Type B pancreatic cell (in vitro differentiated cells): ENCODE measurements around the gene ARHGEF7. TPM values are rescaled to one million over a fixed set of nuclear protein-coding genes. Genes with fewer than 3 reads are reported as not detected.

Experiments
- DNase-seq: peaks from one replicate; pipeline ENCODE4 v3.0.0; 2021; ENCODE audit warnings: mixed read lengths; ENCODE audit not compliant: unreplicated experiment; ENCODE audit errors: extremely low spot score
- H3K27ac Mint-ChIP-seq: 2 replicates; pipeline ENCODE4 v1.8.0; 2021; ENCODE audit warnings: mild to moderate bottlenecking, mixed read lengths
- H3K27me3 Mint-ChIP-seq: 2 replicates; pipeline ENCODE4 v1.8.0; 2021; ENCODE audit warnings: mixed read lengths
- H3K36me3 Mint-ChIP-seq: 2 replicates; pipeline ENCODE4 v1.8.0; 2021; ENCODE audit warnings: mixed read lengths
- H3K4me1 Mint-ChIP-seq: one replicate; pipeline ENCODE4 v1.8.0; 2021; ENCODE audit warnings: mixed read lengths; ENCODE audit not compliant: unreplicated experiment
- H3K4me3 Mint-ChIP-seq: 2 replicates; pipeline ENCODE4 v1.8.0; 2021; ENCODE audit warnings: mild to moderate bottlenecking, mixed read lengths
- H3K9me3 Mint-ChIP-seq: 2 replicates; pipeline ENCODE4 v1.8.0; 2021; ENCODE audit warnings: mixed read lengths
- total RNA-seq: library from RNA; stranded (reverse); gene quantifications from 2 replicates; pipeline ENCODE4 v1.2.1, GENCODE V29; 2021; ENCODE audit warnings: low replicate concordance
- TF ChIP-seq, protein P1 (sequence below): fragments of 200-600 bp; sonication (generic); conservative IDR thresholded peaks from 2 replicates; pipeline ENCODE4 v1.5.0; 2021; ENCODE audit warnings: antibody characterized with exemption, mild to moderate bottlenecking

ARHGEF7 gene
- total RNA-seq, 1 donor from 2014 or later: 103 TPM

DNA sequence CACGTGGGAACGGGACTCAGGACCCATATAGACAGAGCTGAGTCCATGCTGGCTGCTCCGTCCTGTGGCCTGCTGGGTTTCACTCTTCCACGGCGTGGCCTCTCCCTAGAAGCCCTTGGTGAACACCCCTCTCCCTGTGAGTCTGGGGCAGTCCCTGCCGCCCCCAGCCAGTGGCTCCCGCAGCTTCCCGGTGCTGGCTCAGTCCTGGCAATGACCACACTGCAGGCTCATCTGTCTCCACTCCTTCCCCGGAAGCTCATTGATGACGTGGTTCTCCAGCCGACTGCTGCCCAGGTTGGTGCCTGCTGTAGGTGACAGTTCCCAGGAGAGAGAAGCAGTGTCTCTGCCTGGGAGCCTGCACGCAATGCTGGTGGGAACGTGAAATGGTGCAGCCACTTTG is 203.3 kb downstream of the ARHGEF7 start:
- Mint-ChIP-seq H3K27me3 (no peaks in the 10 kb centered on the region), H3K9me3 (no peaks in the 10 kb centered on the region), H3K27ac (no peak overlapping the region), H3K4me1 (no peaks in the 10 kb centered on the region), H3K4me3 (no peak overlapping the region), H3K36me3 (peaks cover 7% of the 10 kb centered on the region)
- DNase-seq: no peak
- TF ChIP-seq, protein P1, sequence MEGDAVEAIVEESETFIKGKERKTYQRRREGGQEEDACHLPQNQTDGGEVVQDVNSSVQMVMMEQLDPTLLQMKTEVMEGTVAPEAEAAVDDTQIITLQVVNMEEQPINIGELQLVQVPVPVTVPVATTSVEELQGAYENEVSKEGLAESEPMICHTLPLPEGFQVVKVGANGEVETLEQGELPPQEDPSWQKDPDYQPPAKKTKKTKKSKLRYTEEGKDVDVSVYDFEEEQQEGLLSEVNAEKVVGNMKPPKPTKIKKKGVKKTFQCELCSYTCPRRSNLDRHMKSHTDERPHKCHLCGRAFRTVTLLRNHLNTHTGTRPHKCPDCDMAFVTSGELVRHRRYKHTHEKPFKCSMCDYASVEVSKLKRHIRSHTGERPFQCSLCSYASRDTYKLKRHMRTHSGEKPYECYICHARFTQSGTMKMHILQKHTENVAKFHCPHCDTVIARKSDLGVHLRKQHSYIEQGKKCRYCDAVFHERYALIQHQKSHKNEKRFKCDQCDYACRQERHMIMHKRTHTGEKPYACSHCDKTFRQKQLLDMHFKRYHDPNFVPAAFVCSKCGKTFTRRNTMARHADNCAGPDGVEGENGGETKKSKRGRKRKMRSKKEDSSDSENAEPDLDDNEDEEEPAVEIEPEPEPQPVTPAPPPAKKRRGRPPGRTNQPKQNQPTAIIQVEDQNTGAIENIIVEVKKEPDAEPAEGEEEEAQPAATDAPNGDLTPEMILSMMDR: no peak

DNA sequence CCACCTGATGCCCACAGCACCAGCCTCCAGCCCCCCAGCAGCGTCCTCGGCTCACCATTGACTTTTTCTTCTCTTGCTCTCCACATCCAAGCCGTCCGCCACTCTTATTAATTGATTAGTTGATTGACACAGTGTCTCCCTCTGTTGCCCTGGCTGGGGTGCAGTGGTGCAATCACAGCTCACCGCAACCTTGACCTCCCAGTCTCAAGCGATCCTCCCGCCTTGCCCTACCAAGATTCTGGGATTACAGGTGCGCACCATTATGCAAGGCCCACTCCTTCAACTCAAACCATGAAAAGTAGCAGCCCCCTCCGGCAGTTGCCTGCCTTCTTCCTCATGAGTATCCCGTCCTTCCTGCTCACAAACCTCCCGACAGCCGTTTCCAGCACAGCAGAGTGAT is 204.4 kb downstream of the ARHGEF7 start:
- no peaks in the 10 kb centered on the region for H3K27me3 Mint-ChIP-seq
- H3K9me3 Mint-ChIP-seq: no peaks in the 10 kb centered on the region
- H3K4me3 Mint-ChIP-seq: no peak overlapping the region
- peak overlapping the region; percentile 48 for H3K27ac Mint-ChIP-seq
- H3K36me3 Mint-ChIP-seq: peaks cover 7% of the 10 kb centered on the region
- H3K4me1 Mint-ChIP-seq: no peaks in the 10 kb centered on the region
- peak; percentile 50 for DNase-seq
- TF ChIP-seq, protein P1: no peak

DNA sequence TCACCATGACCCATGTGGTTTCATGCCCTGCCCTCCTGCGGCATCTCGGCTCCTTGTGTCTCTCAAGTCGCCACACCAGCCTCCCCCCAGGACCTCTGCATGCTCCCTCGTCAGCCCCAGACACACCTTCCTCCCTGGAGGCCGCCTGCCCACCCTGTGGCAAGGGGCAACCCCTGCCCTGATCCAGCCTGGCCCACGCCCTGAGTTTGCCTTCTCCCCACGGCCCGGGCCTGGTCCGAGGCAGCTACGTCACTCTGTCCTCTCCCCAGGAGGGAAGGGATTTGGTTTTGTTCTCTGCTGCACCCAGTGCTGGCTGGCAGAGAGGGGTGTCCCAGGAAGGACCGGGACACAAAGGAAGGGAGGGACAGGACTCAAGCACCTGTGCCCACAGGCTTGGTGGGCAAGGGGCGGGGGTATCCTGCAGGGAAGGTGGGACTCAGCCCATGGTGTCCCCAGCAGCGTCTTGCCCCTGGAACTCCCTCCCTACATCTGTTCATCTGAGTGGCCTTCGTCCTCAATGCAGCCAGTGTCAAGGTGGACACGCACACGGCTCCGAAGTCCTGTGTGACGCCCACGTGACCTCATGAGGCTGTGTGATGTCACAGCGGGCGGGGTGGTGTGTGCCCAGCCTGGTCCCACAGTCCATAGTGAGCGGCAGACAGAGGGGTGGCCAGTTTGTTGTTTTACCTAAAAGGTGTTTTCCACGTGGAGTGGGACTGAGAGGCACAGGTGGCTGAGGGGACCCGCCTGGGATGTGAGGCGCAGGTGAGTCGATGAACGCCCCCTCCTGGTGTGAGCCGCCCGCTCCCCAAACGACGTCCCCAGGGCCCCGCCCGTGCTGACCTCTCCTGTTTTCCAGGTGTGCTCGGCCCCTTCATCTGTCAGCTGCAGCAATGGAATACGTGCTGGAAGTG is 205.1 kb downstream of the ARHGEF7 start, which contains the start of gene TEX29:
TEX29 (plus strand) TSS at position 645 of the 914 bp plus-strand sequence; CDS start at position 894, 249 bp downstream.
- Mint-ChIP-seq H3K4me3 (no peak within 1 kb of the TSS), H3K27ac (peak within 1 kb of the TSS; percentile 48), H3K27me3 (no peaks in the 10 kb centered on the region), H3K36me3 (peaks cover 7% of the 10 kb centered on the region), H3K4me1 (no peaks in the 10 kb centered on the region), H3K9me3 (no peaks in the 10 kb centered on the region)
- DNase-seq: peak; percentile 63
- TF ChIP-seq, protein P1: no peak

DNA sequence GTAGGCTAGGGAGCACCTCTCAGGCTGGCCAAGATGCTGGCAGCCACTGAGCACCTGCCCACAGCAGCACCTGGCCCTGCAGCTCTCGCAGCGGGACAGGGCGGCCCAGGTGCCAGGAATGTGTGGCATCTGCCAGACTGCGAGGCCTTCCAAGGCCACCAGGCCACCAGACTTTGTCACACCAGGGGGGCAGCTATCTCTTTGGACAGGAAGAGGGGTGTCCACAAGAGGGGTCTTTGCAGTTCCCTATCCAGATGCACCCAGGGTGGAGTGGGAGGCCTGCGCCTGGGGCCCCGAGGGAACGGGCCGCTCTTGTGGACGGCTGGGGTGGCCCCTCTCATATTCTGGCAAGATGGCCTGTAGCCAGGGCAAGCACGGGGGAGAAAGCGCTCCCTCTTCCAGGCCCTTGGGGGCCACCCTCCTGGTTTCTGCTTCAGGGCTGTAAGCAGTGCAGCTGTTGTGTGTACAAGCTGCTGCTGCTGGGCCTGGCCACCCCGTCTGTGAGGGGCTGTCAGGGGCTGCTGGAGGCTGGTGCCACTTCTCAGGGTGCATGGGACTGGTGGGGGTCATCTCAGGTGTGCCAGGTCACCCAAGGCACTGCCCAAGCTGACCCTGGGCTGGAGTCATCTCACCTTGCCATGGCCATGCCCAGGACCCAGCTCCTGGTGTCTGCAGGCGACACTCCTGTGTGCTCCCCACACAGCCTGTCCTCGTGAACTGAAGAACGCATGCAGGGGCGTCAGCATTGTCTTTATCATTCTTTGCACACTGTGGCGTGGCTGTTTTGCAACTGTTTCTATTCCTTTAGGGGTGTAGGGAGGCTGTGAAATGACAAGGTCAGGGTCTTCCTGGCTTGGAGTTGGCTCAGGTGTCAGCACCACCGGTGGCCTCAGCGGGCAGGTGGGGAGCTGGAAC is 207.1 kb downstream of the ARHGEF7 start:
- Mint-ChIP-seq H3K4me3 (no peak overlapping the region), H3K4me1 (no peaks in the 10 kb centered on the region), H3K36me3 (no peaks in the 10 kb centered on the region), H3K27ac (no peak overlapping the region), H3K27me3 (no peaks in the 10 kb centered on the region), H3K9me3 (no peaks in the 10 kb centered on the region)
- TF ChIP-seq, protein P1: no peak
- DNase-seq: no peak

DNA sequence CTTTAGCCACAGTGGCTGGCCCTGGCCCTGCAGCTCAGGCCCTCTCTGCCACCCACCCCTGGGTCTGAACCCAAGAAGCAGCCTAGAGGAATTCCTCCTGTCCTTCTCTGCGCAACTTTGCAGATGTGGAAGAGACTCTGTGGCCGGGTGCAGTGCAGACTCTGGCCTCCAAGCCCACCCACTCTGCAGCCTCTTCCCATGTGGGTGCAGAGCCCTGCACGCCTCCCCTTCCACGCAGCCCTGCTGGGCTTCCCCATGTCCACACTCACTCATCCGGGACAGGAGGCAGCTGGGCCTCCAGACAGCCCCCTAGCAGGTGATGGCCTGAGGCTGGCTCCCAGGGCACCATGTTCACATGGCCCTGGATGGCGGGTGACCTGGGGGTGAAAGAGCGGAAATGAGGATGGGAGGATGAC is 207.8 kb downstream of the ARHGEF7 start:
- Mint-ChIP-seq H3K9me3 (no peaks in the 10 kb centered on the region), H3K36me3 (no peaks in the 10 kb centered on the region), H3K27ac (no peak overlapping the region), H3K27me3 (no peaks in the 10 kb centered on the region), H3K4me3 (no peak overlapping the region), H3K4me1 (no peaks in the 10 kb centered on the region)
- TF ChIP-seq, protein P1: no peak
- DNase-seq: no peak
